Neural crest cell (in vitro differentiated cells): Measurements from ENCODE around the gene IRX2. TPM values are rescaled to one million over a fixed set of nuclear protein-coding genes. Genes with fewer than 3 reads are reported as not detected.

Experiments
- DNase-seq: peaks from one replicate; pipeline ENCODE4 v3.0.0; 2021; ENCODE audit warnings: low read depth, mixed read lengths, low spot score
- H3K27ac Mint-ChIP-seq: one replicate; pipeline ENCODE4 v1.8.0; 2021; ENCODE audit warnings: mild to moderate bottlenecking, mixed read lengths; ENCODE audit not compliant: unreplicated experiment
- H3K27me3 Mint-ChIP-seq: 2 replicates; pipeline ENCODE4 v1.8.0; 2021; ENCODE audit warnings: low read depth, mild to moderate bottlenecking, mixed read lengths
- H3K36me3 Mint-ChIP-seq: 2 replicates; pipeline ENCODE4 v1.8.0; 2021; ENCODE audit warnings: low read depth, mild to moderate bottlenecking, mixed read lengths
- H3K4me1 Mint-ChIP-seq: 2 replicates; pipeline ENCODE4 v1.8.0; 2021; ENCODE audit warnings: mixed read lengths
- H3K4me3 Mint-ChIP-seq: one replicate; pipeline ENCODE4 v1.8.0; 2021; ENCODE audit warnings: mild to moderate bottlenecking, mixed read lengths
- H3K9me3 Mint-ChIP-seq: 2 replicates; pipeline ENCODE4 v1.8.0; 2021; ENCODE audit warnings: mixed read lengths
- total RNA-seq: library from RNA; stranded (reverse); gene quantifications from 2 replicates; pipeline ENCODE4 v1.2.1, GENCODE V29; 2021
- TF ChIP-seq, protein P1 (sequence below): fragments of 200-600 bp; sonication (generic); conservative IDR thresholded peaks from 2 replicates; pipeline ENCODE4 v1.5.0; 2021; ENCODE audit warnings: antibody characterized with exemption, mild to moderate bottlenecking

IRX2 gene
- total RNA-seq, 1 donor from 2014 or later = 42.5 TPM

GRCh38 chr5:2715856-2716255 lies 35.6 kb downstream of the IRX2 start:
- Mint-ChIP-seq H3K4me3 (no peak overlapping the region), H3K4me1 (peaks cover 4% of the 10 kb centered on the region), H3K27me3 (no peaks in the 10 kb centered on the region), H3K9me3 (peaks cover 2% of the 10 kb centered on the region), H3K36me3 (no peaks in the 10 kb centered on the region), H3K27ac (no peak overlapping the region)
- DNase-seq = no peak
- TF ChIP-seq, protein P1, sequence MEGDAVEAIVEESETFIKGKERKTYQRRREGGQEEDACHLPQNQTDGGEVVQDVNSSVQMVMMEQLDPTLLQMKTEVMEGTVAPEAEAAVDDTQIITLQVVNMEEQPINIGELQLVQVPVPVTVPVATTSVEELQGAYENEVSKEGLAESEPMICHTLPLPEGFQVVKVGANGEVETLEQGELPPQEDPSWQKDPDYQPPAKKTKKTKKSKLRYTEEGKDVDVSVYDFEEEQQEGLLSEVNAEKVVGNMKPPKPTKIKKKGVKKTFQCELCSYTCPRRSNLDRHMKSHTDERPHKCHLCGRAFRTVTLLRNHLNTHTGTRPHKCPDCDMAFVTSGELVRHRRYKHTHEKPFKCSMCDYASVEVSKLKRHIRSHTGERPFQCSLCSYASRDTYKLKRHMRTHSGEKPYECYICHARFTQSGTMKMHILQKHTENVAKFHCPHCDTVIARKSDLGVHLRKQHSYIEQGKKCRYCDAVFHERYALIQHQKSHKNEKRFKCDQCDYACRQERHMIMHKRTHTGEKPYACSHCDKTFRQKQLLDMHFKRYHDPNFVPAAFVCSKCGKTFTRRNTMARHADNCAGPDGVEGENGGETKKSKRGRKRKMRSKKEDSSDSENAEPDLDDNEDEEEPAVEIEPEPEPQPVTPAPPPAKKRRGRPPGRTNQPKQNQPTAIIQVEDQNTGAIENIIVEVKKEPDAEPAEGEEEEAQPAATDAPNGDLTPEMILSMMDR = no peak

DNA sequence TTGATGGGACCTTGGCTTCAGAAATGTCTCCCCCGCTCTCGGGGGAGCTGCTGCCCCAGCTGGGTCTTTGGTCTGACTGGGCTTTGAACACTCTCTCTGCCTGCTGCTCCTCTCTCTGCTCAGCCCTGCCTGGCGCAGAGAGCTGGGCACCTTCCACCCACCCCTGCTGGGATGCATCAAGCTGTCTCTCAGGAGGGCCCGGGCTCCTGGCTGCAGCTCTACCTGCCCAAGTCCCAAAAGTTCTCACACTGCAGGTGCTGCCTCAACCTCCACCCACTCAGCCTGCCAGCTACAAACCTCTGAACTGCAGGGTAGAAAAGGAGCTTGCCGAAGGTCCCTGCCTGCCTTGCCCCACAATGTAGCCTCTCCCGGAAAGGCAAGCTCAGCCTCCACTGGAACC lies 36.7 kb downstream of the IRX2 start:
- Mint-ChIP-seq H3K4me3 (no peak overlapping the region), H3K36me3 (no peaks in the 10 kb centered on the region), H3K9me3 (peaks cover 2% of the 10 kb centered on the region), H3K27me3 (no peaks in the 10 kb centered on the region), H3K27ac (no peak overlapping the region), H3K4me1 (peaks cover 4% of the 10 kb centered on the region)
- DNase-seq = no peak
- TF ChIP-seq, protein P1 = no peak

DNA sequence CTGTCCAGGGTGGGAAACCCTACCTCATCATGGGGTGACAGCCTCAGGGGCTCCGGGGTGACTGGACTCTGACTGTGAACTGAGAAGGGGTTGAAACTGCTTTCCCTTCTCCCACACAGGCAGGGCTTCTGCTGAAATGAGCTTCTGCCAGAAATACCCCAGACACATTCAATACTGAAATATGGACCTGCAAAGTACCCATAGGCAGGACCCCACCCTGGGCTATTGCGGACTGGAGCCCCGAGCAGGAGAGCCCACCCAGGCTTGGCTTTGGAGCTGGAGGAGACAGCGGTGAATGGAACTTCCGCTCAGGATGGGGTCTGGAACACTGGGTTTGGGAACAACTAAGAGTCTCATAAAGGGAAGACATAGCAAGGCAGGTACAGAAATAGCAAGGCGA lies 37.5 kb downstream of the IRX2 start:
- Mint-ChIP-seq H3K27me3 (no peaks in the 10 kb centered on the region), H3K9me3 (peaks cover 2% of the 10 kb centered on the region), H3K4me1 (peaks cover 1% of the 10 kb centered on the region), H3K27ac (no peak overlapping the region), H3K36me3 (no peaks in the 10 kb centered on the region), H3K4me3 (no peak overlapping the region)
- no peak for DNase-seq
- TF ChIP-seq, protein P1 = no peak

DNA sequence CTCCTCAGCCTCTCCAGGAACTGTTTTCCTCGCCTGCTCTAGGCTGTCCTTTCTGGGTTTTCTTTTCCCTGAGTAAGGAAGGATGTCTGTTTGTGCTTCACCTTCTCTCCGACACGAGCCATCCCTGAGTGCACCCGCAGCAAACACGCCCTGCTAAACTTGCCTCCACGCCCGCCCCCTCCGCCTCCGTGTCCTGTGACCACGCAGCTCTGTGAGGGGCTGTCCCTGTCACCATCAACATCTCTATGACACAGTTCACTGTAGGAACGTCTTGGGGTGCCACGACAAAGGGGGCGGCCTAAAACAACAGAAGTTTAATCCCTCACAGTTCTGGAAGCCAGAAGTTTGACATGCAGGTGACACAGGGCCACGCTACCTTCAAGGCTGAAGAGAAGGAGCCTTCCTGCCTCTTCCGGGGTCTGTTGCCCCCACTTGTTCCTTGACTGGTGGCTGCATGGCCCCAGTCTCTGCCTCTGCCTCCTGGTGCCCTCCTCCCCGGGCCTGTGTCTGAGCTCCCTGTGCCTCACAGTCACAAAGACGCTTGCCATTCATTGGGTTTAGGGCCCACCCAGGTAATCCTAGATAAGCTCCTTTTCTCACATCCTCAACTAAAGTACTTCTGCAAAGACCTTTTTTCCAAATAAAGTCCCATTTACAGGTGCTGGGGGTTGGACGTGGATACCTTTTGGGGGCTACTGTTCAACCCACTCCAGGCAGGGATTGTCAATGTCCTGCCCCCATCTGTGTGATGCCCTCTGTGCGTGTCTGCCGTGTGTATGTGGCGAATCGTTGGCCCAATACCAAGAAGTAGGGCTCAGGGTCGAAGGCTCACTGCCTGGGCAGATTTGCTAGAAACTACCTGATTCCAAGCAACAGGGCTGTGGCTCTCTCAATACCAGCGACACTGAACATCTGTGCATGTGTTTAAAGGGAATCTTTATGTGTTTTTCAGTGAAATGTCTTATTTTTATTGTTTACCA lies 39.7 kb downstream of the IRX2 start:
- no peak for DNase-seq
- no peak overlapping the region for H3K27ac Mint-ChIP-seq
- no peaks in the 10 kb centered on the region for H3K27me3 Mint-ChIP-seq
- H3K36me3 Mint-ChIP-seq = no peaks in the 10 kb centered on the region
- TF ChIP-seq, protein P1 = no peak
- H3K9me3 Mint-ChIP-seq = no peaks in the 10 kb centered on the region
- H3K4me3 Mint-ChIP-seq = no peak overlapping the region
- no peaks in the 10 kb centered on the region for H3K4me1 Mint-ChIP-seq

DNA sequence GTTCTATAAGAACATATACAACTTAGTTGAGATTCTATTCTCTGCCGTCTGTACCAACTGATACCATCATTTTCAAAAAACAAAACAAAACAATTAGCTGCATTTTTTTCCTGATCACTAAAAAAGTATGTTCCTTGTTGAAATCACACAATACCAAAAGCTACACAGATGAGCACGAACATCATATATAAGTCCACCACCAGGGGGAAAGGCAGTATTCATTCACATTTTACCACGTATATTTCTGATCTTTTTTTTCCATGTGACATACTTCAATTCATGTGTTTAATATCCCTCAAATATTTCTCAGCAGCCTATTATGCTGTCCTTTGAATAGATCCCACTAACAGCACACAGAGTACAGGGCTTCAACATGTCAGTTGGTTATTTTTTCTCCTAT lies 40.6 kb downstream of the IRX2 start:
- no peaks in the 10 kb centered on the region for H3K27me3 Mint-ChIP-seq
- no peak for DNase-seq
- TF ChIP-seq, protein P1 = peak; percentile 64
- no peaks in the 10 kb centered on the region for H3K9me3 Mint-ChIP-seq
- H3K36me3 Mint-ChIP-seq = no peaks in the 10 kb centered on the region
- H3K4me1 Mint-ChIP-seq = no peaks in the 10 kb centered on the region
- H3K4me3 Mint-ChIP-seq = no peak overlapping the region
- H3K27ac Mint-ChIP-seq = no peak overlapping the region
